Calu3 (cell line): ENCODE results near the gene PPT2. TPM values are rescaled to one million over a fixed set of nuclear protein-coding genes. Genes with fewer than 3 reads are reported as not detected.

Source experiments
- BruUV-seq: library from RNA; stranded (reverse); fragments of 400-500 nt; replicated peaks from 2 replicates; lab custom pipeline; 2021; lab: Mats Ljungman, UMichigan
- CTCF ChIA-PET: fragments of 300-600 bp; sonication (Branson Sonifier 250); formaldehyde crosslinking; loops from one replicate; lab custom pipeline; 2022; ENCODE audit warnings: antibody characterized with exemption; lab: Charles Lee
- DNase-seq: peaks from one replicate; pipeline ENCODE4 v3.0.0; 2022
- H3K27ac Mint-ChIP-seq: one replicate; pipeline ENCODE4 v1.8.0; 2022; ENCODE audit warnings: mixed read lengths; ENCODE audit not compliant: unreplicated experiment
- H3K27me3 Mint-ChIP-seq: one replicate; pipeline ENCODE4 v1.8.0; 2022; ENCODE audit warnings: mixed read lengths; ENCODE audit not compliant: unreplicated experiment
- H3K36me3 Mint-ChIP-seq: one replicate; pipeline ENCODE4 v1.8.0; 2022; ENCODE audit warnings: mild to moderate bottlenecking, moderate library complexity, mixed read lengths; ENCODE audit not compliant: insufficient read depth, unreplicated experiment
- H3K4me1 Mint-ChIP-seq: one replicate; pipeline ENCODE4 v1.8.0; 2022; ENCODE audit warnings: mild to moderate bottlenecking, low read depth, mixed read lengths; ENCODE audit not compliant: unreplicated experiment
- H3K4me3 Mint-ChIP-seq: one replicate; pipeline ENCODE4 v1.8.0; 2022; ENCODE audit warnings: mild to moderate bottlenecking, low read depth, moderate library complexity, mixed read lengths; ENCODE audit not compliant: unreplicated experiment
- H3K9me3 Mint-ChIP-seq: one replicate; pipeline ENCODE4 v1.8.0; 2022; ENCODE audit warnings: low read depth, mixed read lengths; ENCODE audit not compliant: unreplicated experiment
- intact Hi-C: fragments of 100-400 bp; cut with micrococcal nuclease; formaldehyde crosslinking; loops from one replicate; pipeline ENCODE4 v1.10.0; 2022; ENCODE audit not compliant: unreplicated experiment
- total RNA-seq: library from RNA; stranded (reverse); gene quantifications from 2 replicates; pipeline ENCODE4 v1.2.3, GENCODE V29; 2022
- TF ChIP-seq, protein P1 (sequence below): fragments of 200-600 bp; IDR thresholded peaks from one replicate; pipeline ENCODE4 v1.8.0; 2022; ENCODE audit warnings: antibody characterized with exemption; ENCODE audit not compliant: unreplicated experiment

PPT2 gene
- total RNA-seq, 1 experiment from 2014 or later = 31.0 TPM

DNA sequence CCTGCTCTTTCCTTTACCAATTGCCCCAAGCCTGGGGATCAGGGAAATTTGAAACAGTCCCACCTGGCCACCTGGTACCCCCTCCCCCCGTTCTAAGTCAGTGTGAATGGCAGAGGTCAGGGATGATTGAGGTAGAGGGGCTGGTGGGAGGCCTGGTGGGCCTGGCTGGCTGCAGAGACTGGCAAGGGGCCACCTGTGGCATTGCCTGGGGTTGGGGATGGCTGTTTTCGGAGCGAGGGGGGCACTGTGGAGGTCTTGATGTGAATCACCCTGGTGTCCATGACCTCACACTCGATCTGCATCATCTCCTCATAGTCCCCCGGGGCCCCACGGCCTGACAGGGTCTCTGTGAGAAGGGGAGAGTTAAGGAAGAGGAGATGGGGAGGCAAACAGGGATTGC is 38.3 kb upstream of the PPT2 start:
- TSS peak; percentile 15 for BruUV-seq
- Mint-ChIP-seq H3K4me3 (no peak overlapping the region), H3K4me1 (peaks cover 13% of the 10 kb centered on the region), H3K27ac (no peak overlapping the region), H3K9me3 (no peaks in the 10 kb centered on the region), H3K27me3 (no peaks in the 10 kb centered on the region), H3K36me3 (peaks cover 39% of the 10 kb centered on the region)
- TF ChIP-seq, protein P1, sequence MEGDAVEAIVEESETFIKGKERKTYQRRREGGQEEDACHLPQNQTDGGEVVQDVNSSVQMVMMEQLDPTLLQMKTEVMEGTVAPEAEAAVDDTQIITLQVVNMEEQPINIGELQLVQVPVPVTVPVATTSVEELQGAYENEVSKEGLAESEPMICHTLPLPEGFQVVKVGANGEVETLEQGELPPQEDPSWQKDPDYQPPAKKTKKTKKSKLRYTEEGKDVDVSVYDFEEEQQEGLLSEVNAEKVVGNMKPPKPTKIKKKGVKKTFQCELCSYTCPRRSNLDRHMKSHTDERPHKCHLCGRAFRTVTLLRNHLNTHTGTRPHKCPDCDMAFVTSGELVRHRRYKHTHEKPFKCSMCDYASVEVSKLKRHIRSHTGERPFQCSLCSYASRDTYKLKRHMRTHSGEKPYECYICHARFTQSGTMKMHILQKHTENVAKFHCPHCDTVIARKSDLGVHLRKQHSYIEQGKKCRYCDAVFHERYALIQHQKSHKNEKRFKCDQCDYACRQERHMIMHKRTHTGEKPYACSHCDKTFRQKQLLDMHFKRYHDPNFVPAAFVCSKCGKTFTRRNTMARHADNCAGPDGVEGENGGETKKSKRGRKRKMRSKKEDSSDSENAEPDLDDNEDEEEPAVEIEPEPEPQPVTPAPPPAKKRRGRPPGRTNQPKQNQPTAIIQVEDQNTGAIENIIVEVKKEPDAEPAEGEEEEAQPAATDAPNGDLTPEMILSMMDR = no peak
- DNase-seq = no peak
- CTCF ChIA-PET = interaction anchor here (0.6 to 1.2 kb wide), 3 partner anchors 9 to 164 kb away, joined by 3 read pairs; no protein-coding TSS in a partner anchor
- intact Hi-C loops = loop anchor here (10.0 kb wide), 1 partner anchor 119 kb away; no protein-coding TSS in a partner anchor

DNA sequence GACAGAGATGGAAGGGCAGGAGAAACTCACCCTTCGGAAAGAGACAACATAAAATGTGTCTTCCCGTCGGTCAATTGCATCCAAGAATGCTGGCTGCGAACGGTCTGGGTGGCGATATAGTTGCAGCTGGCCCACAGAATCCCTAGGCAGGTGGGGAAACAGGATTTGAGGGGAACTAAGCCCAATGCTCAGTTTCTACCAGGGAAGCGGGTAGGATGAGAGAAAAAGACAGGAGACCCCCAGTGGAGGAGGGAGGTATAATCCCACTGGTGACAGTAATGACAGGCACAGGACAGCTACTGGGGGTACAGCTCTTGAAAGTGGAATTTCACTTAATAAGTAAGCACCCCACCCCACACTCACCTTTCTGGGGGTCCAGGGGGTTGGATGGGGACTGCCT is 37.3 kb upstream of the PPT2 start:
- Mint-ChIP-seq H3K4me3 (no peak overlapping the region), H3K9me3 (no peaks in the 10 kb centered on the region), H3K36me3 (peaks cover 48% of the 10 kb centered on the region), H3K4me1 (peaks cover 13% of the 10 kb centered on the region), H3K27me3 (no peaks in the 10 kb centered on the region), H3K27ac (no peak overlapping the region)
- intact Hi-C loops = loop anchor here (10.0 kb wide), 1 partner anchor 118 kb away; no protein-coding TSS in a partner anchor
- DNase-seq = peak; percentile 62
- CTCF ChIA-PET = interaction anchor here (1.0 to 4.4 kb wide), 5 partner anchors 10 to 79 kb away, joined by 3 to 39 read pairs (median 3); partner anchors contain the start of genes ATF6B and FKBPL
- TF ChIP-seq, protein P1 = peak; percentile 49
- BruUV-seq = no TSS peak

DNA sequence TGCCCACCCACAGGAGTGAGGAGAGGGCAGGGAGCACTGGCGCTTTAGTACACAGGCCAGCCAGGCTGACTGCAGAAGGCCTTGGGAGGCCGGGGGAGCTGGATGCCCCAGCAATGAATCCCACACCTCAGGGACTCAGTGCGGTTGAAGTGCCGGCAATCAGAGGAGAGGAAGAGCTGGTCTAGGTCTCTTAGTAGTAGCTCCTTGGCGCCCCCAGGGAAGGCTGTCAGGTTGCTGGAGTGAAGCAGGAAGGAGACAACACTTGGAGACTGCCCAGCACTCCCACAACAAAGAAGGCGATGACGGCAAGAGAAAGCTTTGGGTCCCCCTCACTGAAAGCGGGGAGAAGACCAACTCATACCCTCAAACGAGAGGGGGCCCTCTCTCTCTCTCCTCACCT is 36.5 kb upstream of the PPT2 start:
- Mint-ChIP-seq H3K36me3 (peaks cover 55% of the 10 kb centered on the region), H3K9me3 (no peaks in the 10 kb centered on the region), H3K4me3 (no peak overlapping the region), H3K27me3 (no peaks in the 10 kb centered on the region), H3K4me1 (peaks cover 13% of the 10 kb centered on the region), H3K27ac (no peak overlapping the region)
- BruUV-seq = no TSS peak
- TF ChIP-seq, protein P1 = no peak
- intact Hi-C loops = loop anchor here (10.0 kb wide), 1 partner anchor 117 kb away; no protein-coding TSS in a partner anchor
- no peak for DNase-seq
- CTCF ChIA-PET = interaction anchor here (1.0 to 4.4 kb wide), 4 partner anchors 11 to 54 kb away, joined by 3 to 39 read pairs (median 3); partner anchors contain the start of genes ATF6B and FKBPL

DNA sequence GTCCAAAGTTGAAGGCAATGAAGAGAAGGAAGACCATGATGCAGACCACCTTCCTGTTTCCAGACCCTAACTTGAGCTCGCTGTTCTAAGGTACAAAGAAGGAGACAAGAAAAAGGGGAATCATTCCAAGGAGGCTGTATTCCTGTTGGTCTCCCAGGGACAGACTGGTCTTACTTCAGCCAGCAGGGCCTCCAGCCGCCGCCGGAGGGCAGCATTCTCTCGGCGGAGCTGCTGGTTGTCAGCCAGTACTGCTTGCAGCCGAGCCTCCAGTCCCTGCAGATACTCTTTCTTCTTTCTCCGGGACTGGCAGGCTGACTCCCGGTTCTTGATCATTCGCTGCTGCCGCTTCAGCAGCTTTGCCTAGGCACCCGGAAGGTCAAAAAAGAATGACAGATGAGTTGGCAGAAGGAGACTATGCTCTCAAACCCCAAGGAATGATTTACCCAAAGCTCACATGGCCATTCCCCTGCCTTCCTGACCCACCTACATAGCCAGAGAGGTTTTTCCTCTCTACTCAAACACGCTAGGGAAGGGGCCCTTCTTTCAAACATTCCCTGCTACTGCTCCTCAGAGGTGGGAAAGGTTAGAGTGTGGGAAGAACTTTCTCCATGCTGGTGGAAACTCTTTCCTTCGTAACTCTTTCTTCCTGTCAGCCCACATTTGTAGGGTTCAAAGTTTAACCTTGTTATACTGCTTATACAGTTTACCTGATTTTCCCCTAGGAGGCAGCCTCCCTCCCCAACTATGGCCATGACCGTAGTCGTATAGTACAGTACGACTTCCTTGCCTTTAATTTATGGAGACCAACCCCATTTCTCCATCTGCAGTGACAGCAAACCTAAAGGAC is 34.9 kb upstream of the PPT2 start:
- BruUV-seq = no TSS peak

More for the DNA sequence above, 34.9 kb upstream of the PPT2 start:
- Mint-ChIP-seq H3K36me3 (peaks cover 62% of the 10 kb centered on the region), H3K27me3 (no peaks in the 10 kb centered on the region), H3K4me3 (no peak overlapping the region), H3K4me1 (peaks cover 13% of the 10 kb centered on the region), H3K27ac (no peak overlapping the region), H3K9me3 (no peaks in the 10 kb centered on the region)
- TF ChIP-seq, protein P1 = peak; percentile 96
- peak; percentile 96 for DNase-seq
- CTCF ChIA-PET = interaction anchor here (0.8 to 4.4 kb wide), 7 partner anchors 9 to 203 kb away, joined by 3 to 39 read pairs (median 5); partner anchors contain the start of genes ATF6B and FKBPL
- intact Hi-C loops = loop anchor here (1.0 to 10.0 kb wide), 3 partner anchors 35 to 116 kb away; partner anchors contain the start of genes AGPAT1 and PPT2
